HEK293 (cell line): Measurements from ENCODE around the gene TMEM141.

Experiments used
- CTCF ChIA-PET: fragments of 350-600 bp; formaldehyde crosslinking; extraction: SDS; loops from one replicate; lab custom pipeline; 2021; ENCODE audit warnings: antibody characterized with exemption; lab: Yijun Ruan, JAX
- POLR2A ChIA-PET: fragments of 300-600 bp; formaldehyde crosslinking; extraction: SDS; loops from one replicate; lab custom pipeline; 2020; ENCODE audit warnings: antibody characterized with exemption, inconsistent platforms; lab: Yijun Ruan, JAX
- H3K27ac ChIP-seq: fragments of 200-500 bp; sonication (Bioruptor generic); 2 replicates; pipeline ENCODE4 v1.5.1; 2014; ENCODE audit warnings: low read depth, low read length, control low read depth, inconsistent platforms; ENCODE audit errors: extremely low read depth
- H3K36me3 ChIP-seq, 2 experiments: fragments of 200-500 bp in 1 of 2; sonication (Bioruptor generic) in 1 of 2; 1 replicate in 1 of 2; 2 replicates in 1 of 2; pipeline ENCODE4 v1.5.1; 2014 to 2017; ENCODE audit warnings: inconsistent platforms in 2 of 2, low read length in 2 of 2; ENCODE audit not compliant: control insufficient read depth in 2 of 2, insufficient read depth in 1 of 2
- H3K4me1 ChIP-seq: fragments of 200-500 bp; sonication (Bioruptor generic); 2 replicates; pipeline ENCODE4 v1.5.1; 2014; ENCODE audit warnings: mild to moderate bottlenecking, low read length, inconsistent platforms; ENCODE audit not compliant: control insufficient read depth, insufficient read depth
- H3K4me3 ChIP-seq: 2 replicates; pipeline ENCODE4 v1.5.1; 2011; ENCODE audit warnings: low read depth, mild to moderate bottlenecking, control low read depth, low read length, moderate library complexity
- H3K9me3 ChIP-seq: fragments of 200-500 bp; sonication (Bioruptor generic); 2 replicates; pipeline ENCODE4 v1.5.1; 2014; ENCODE audit warnings: low read depth, low read length, inconsistent platforms; ENCODE audit not compliant: control insufficient read depth, insufficient read depth
- BCL11A ChIP-seq: fragments of 450-650 bp; formaldehyde crosslinking; IDR thresholded peaks from 2 replicates; pipeline ENCODE4 v1.5.1; 2016; ENCODE audit warnings: low read depth, missing biosample characterization, missing genetic modification characterization
- BCL11B ChIP-seq: fragments of 450-650 bp; formaldehyde crosslinking; IDR thresholded peaks from 2 replicates; pipeline ENCODE4 v1.5.1; 2016; ENCODE audit warnings: low read depth, missing biosample characterization, missing genetic modification characterization
- GLIS1 ChIP-seq: fragments of 450-650 bp; formaldehyde crosslinking; IDR thresholded peaks from 2 replicates; pipeline ENCODE4 v1.5.1; 2016; ENCODE audit warnings: missing biosample characterization, missing genetic modification characterization
- GLIS2 ChIP-seq: fragments of 450-650 bp; formaldehyde crosslinking; IDR thresholded peaks from 2 replicates; pipeline ENCODE4 v1.5.1; 2016; ENCODE audit warnings: missing biosample characterization, missing genetic modification characterization
- KLF1 ChIP-seq: fragments of 450-650 bp; formaldehyde crosslinking; IDR thresholded peaks from 2 replicates; pipeline ENCODE4 v1.5.1; 2016; ENCODE audit warnings: missing biosample characterization, missing genetic modification characterization
- KLF7 ChIP-seq: fragments of 450-650 bp; formaldehyde crosslinking; IDR thresholded peaks from 2 replicates; pipeline ENCODE4 v1.5.1; 2016; ENCODE audit warnings: missing biosample characterization, missing genetic modification characterization, borderline replicate concordance
- KLF9 ChIP-seq: fragments of 450-650 bp; formaldehyde crosslinking; IDR thresholded peaks from 2 replicates; pipeline ENCODE4 v1.5.1; 2016; ENCODE audit warnings: missing biosample characterization, missing genetic modification characterization, low read depth
- PRDM4 ChIP-seq: fragments of 450-650 bp; formaldehyde crosslinking; IDR thresholded peaks from 2 replicates; pipeline ENCODE4 v1.5.1; 2017; ENCODE audit warnings: missing biosample characterization, missing genetic modification characterization
- ZBTB17 ChIP-seq: fragments of 450-650 bp; formaldehyde crosslinking; IDR thresholded peaks from 2 replicates; pipeline ENCODE4 v1.5.1; 2016; ENCODE audit warnings: missing biosample characterization, missing genetic modification characterization
- ZBTB7A ChIP-seq: fragments of 450-650 bp; formaldehyde crosslinking; IDR thresholded peaks from 2 replicates; pipeline ENCODE4 v1.5.1; 2016; ENCODE audit warnings: low read depth, missing biosample characterization, missing genetic modification characterization
- ZFHX2 ChIP-seq: fragments of 450-650 bp; formaldehyde crosslinking; conservative IDR thresholded peaks from 2 replicates; pipeline ENCODE4 v1.5.1; 2016; ENCODE audit warnings: missing biosample characterization, missing genetic modification characterization
- ZNF221 ChIP-seq: fragments of 450-650 bp; formaldehyde crosslinking; IDR thresholded peaks from 2 replicates; pipeline ENCODE4 v1.5.1; 2017; ENCODE audit warnings: missing biosample characterization, missing genetic modification characterization, borderline replicate concordance
- ZNF223 ChIP-seq: fragments of 450-650 bp; formaldehyde crosslinking; IDR thresholded peaks from 2 replicates; pipeline ENCODE4 v1.5.1; 2016; ENCODE audit warnings: missing biosample characterization, missing genetic modification characterization
- ZNF341 ChIP-seq: fragments of 450-650 bp; formaldehyde crosslinking; IDR thresholded peaks from 2 replicates; pipeline ENCODE4; 2016; ENCODE audit warnings: low read depth, missing biosample characterization, missing genetic modification characterization
- ZNF350 ChIP-seq: fragments of 450-650 bp; formaldehyde crosslinking; IDR thresholded peaks from 2 replicates; pipeline ENCODE4 v1.5.0; 2017; ENCODE audit warnings: missing biosample characterization, mild to moderate bottlenecking, missing genetic modification characterization
- ZNF404 ChIP-seq: fragments of 450-650 bp; formaldehyde crosslinking; IDR thresholded peaks from 2 replicates; pipeline ENCODE4 v1.5.1; 2017; ENCODE audit warnings: missing biosample characterization, missing genetic modification characterization
- ZNF510 ChIP-seq: fragments of 450-650 bp; formaldehyde crosslinking; IDR thresholded peaks from 2 replicates; pipeline ENCODE4 v1.5.1; 2018; ENCODE audit warnings: mild to moderate bottlenecking, missing genetic modification characterization, missing biosample characterization; ENCODE audit not compliant: insufficient replicate concordance
- ZNF549 ChIP-seq: fragments of 450-650 bp; IDR thresholded peaks from 2 replicates; pipeline ENCODE4 v1.5.1; 2018; ENCODE audit warnings: missing biosample characterization, missing genetic modification characterization, mild to moderate bottlenecking, inconsistent platforms, moderate library complexity
- ZNF776 ChIP-seq: fragments of 450-650 bp; formaldehyde crosslinking; IDR thresholded peaks from 2 replicates; pipeline ENCODE4 v1.5.0; 2017; ENCODE audit warnings: missing biosample characterization, missing genetic modification characterization, borderline replicate concordance
- TF ChIP-seq, protein P1 (sequence below): fragments of 450-650 bp; formaldehyde crosslinking; IDR thresholded peaks from 2 replicates; pipeline ENCODE4 v1.5.1; 2016; ENCODE audit warnings: missing biosample characterization, missing genetic modification characterization
- TF ChIP-seq, protein P2 (sequence below): fragments of 450-650 bp; formaldehyde crosslinking; IDR thresholded peaks from 2 replicates; pipeline ENCODE4 v1.5.1; 2017; ENCODE audit warnings: missing biosample characterization, missing genetic modification characterization

Gene TMEM141

GRCh38 chr9:136838314-136839228, 47.4 kb downstream of the TMEM141 start (continued):
- TF ChIP-seq ZNF549 (no peak), GLIS2 (tag by site-specific recombination) (peak; percentile 64), ZNF776 (tag by site-specific recombination) (no peak), ZNF223 (no peak), KLF9 (no peak), ZNF350 (tag by site-specific recombination) (no peak), GLIS1 (tag by site-specific recombination) (0 out of 2 replicates have a peak, but pooled peaks have one; percentile 11), ZBTB17 (no peak), ZNF404 (tag by site-specific recombination) (no peak), ZBTB7A (tag by site-specific recombination) (no peak), ZNF221 (tag by site-specific recombination) (no peak)
- TF ChIP-seq, protein P1, sequence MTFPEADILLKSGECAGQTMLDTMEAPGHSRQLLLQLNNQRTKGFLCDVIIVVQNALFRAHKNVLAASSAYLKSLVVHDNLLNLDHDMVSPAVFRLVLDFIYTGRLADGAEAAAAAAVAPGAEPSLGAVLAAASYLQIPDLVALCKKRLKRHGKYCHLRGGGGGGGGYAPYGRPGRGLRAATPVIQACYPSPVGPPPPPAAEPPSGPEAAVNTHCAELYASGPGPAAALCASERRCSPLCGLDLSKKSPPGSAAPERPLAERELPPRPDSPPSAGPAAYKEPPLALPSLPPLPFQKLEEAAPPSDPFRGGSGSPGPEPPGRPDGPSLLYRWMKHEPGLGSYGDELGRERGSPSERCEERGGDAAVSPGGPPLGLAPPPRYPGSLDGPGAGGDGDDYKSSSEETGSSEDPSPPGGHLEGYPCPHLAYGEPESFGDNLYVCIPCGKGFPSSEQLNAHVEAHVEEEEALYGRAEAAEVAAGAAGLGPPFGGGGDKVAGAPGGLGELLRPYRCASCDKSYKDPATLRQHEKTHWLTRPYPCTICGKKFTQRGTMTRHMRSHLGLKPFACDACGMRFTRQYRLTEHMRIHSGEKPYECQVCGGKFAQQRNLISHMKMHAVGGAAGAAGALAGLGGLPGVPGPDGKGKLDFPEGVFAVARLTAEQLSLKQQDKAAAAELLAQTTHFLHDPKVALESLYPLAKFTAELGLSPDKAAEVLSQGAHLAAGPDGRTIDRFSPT (tag by site-specific recombination): no peak

DNA sequence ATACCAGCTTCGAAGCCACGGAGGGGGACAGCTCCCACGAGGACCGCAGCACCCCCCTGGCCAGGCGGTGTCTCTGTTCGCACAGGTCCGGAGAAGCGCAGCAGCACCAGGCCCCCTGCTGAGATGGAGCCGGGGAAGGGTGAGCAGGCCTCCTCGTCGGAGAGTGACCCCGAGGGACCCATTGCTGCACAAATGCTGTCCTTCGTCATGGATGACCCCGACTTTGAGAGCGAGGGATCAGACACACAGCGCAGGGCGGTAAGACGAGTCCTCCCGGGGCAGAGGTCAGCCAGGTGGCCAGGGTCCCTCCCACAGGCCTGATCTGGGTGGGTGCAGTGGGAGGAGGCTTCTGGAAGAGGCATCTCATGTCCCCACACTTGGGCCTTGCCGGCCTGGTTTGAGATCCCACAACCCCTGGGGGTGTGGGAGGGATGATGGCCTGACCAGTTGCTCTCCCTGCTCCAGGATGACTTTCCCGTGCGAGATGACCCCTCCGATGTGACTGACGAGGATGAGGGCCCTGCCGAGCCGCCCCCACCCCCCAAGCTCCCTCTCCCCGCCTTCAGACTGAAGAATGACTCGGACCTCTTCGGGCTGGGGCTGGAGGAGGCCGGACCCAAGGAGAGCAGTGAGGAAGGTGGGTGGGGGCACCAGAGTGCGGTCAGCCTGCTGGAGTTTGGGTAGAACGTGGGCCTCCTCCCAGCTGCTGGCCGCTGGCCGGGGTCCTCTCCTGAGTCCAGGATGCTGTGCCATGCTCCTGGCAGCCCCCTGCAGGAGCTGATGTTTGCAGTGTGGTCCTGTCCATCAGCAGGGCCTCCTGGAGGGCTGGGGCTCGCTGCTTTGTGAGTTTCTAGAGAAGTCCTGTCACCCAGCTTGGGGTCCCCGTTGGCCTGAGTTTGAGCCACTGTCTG, 48.3 kb downstream of the TMEM141 start:
- Histone ChIP-seq H3K4me3 (no peak overlapping the region), H3K36me3 (peaks cover 0 to 40% of the 10 kb centered on the region in 2 experiments; a peak in 2 of 3 replicates), H3K9me3 (no peaks in the 10 kb centered on the region), H3K27ac (no peak overlapping the region), H3K4me1 (0 out of 2 replicates have a peak, but pooled peaks cover 5% of the 10 kb centered on the region)
- ChIA-PET CTCF (interaction anchor here (0.7 to 3.3 kb wide), 5 partner anchors 8 to 196 kb away, joined by 3 to 13 read pairs (median 3); no protein-coding TSS in a partner anchor), POLR2A (interaction anchor here (0.5 to 1.2 kb wide), 3 partner anchors 20 to 183 kb away, joined by 3 to 4 read pairs (median 4); no protein-coding TSS in a partner anchor)
- TF ChIP-seq, protein P2, sequence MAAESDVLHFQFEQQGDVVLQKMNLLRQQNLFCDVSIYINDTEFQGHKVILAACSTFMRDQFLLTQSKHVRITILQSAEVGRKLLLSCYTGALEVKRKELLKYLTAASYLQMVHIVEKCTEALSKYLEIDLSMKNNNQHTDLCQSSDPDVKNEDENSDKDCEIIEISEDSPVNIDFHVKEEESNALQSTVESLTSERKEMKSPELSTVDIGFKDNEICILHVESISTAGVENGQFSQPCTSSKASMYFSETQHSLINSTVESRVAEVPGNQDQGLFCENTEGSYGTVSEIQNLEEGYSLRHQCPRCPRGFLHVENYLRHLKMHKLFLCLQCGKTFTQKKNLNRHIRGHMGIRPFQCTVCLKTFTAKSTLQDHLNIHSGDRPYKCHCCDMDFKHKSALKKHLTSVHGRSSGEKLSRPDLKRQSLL: no peak
- 0 out of 2 replicates have a peak, but pooled peaks have one; percentile 71 for TF ChIP-seq BCL11B (tag by site-specific recombination)
- TF ChIP-seq PRDM4 (tag by site-specific recombination): peak; percentile 85
- TF ChIP-seq ZNF510: no peak
- peak; percentile 21; the same call in 1 of the 2 replicates for TF ChIP-seq GLIS2 (tag by site-specific recombination)
- 0 out of 2 replicates have a peak, but pooled peaks have one; percentile 37 for TF ChIP-seq BCL11A (tag by site-specific recombination)
- TF ChIP-seq ZFHX2: peak; percentile 44
- TF ChIP-seq KLF7 (tag by site-specific recombination): 0 out of 2 replicates have a peak, but pooled peaks have one; percentile 20
- peak; percentile 80 for TF ChIP-seq ZNF341 (tag by site-specific recombination)
- 0 out of 2 replicates have a peak, but pooled peaks have one; percentile 7 for TF ChIP-seq KLF1 (tag by site-specific recombination)
